GM12878 (cell line): ENCODE data around the gene COL5A1.

Experiments
- ASH2L ChIP-seq: fragments of 300-600, 200-600 bp; sonication (generic); IDR thresholded peaks from 2 replicates; pipeline ENCODE4 v1.6.1; 2017; ENCODE audit warnings: low read depth, mild to moderate bottlenecking, borderline replicate concordance
- CTCF ChIP-seq, 3 experiments: IDR thresholded peaks in 2 of 3; conservative IDR thresholded peaks in 1 of 3; 2 replicates each; pipeline ENCODE4 v1.5.1; 2011; ENCODE audit warnings: low read depth in 3 of 3, low read length in 3 of 3, mild to moderate bottlenecking in 3 of 3, control low read depth in 2 of 3, moderate library complexity in 2 of 3, inconsistent platforms in 1 of 3, mixed read lengths in 1 of 3; ENCODE audit not compliant: control insufficient read depth in 2 of 3, insufficient read depth in 1 of 3; ENCODE audit errors: extremely low read depth in 1 of 3
- EZH2 ChIP-seq: IDR thresholded peaks from 2 replicates; pipeline ENCODE4 v1.6.1; 2012; ENCODE audit warnings: low read depth, mild to moderate bottlenecking, control low read depth, inconsistent platforms, low read length, borderline replicate concordance; ENCODE audit not compliant: control insufficient read depth
- GABPA ChIP-seq: IDR thresholded peaks from 2 replicates; pipeline ENCODE4 v1.6.1; 2014; ENCODE audit warnings: antibody characterized with exemption, low read depth, mild to moderate bottlenecking, inconsistent platforms
- POLR2A ChIP-seq: IDR thresholded peaks from 2 replicates; pipeline ENCODE4 v1.6.1; 2011; ENCODE audit warnings: low read depth, mild to moderate bottlenecking, low read length
- POLR2AphosphoS5 ChIP-seq: IDR thresholded peaks from 2 replicates; pipeline ENCODE4 v1.6.1; 2011; ENCODE audit warnings: mild to moderate bottlenecking, low read length, inconsistent platforms
- SREBF1 ChIP-seq: IDR thresholded peaks from 2 replicates; pipeline ENCODE4 v1.6.1; 2012; ENCODE audit warnings: mild to moderate bottlenecking, low read length
- YY1 ChIP-seq: IDR thresholded peaks from 2 replicates; pipeline ENCODE4 v1.6.1; 2011; ENCODE audit warnings: low read depth, mild to moderate bottlenecking, low read length

DNA sequence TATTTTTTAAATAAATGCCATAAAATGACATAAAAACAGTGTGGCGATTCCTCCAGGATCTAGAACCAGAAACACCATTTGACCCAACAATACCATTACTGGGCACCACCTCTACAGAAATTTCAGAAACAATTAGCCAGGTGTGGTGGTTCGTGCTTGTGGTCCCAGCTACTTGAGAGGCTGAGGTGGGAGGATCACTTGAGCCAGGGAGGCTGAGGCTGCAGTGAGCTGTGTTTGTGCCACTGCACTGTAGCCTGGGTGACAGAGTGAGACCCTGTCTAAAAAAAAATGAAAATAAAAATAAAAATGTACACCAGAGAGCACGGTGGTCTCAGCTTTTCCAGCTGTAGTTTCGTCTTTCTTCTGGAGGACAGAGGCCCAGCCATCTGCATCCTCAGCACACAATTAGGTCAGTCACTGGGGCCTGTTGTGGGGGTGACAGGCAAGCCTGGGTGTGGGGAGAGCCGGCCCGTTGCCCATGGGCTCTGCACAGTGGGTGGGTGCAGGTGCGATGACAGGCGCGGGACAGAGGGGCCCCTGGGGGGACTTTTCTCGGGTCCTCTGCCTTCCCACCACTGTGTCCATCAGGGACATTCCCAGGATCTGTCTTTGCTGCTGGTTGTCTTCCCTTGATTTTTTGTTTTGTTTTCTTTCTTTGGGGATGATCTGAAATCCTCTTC, 9.8 kb downstream of the COL5A1 start:
- TF ChIP-seq EZH2 (no peak), YY1 (no peak), CTCF (IDR thresholded peaks at IDR 0.05 in 2 of 3, conservative IDR thresholded peaks at IDR 0.05 in 1 of 3; ENCODE audit: control insufficient read depth in 2 of 3, extremely low read depth in 1 of 3, insufficient read depth in 1 of 3, low read depth in 3 of 3, low read length in 3 of 3) (no peak), ASH2L (no peak), POLR2A (no peak), GABPA (no peak), POLR2AphosphoS5 (no peak), SREBF1 (no peak)
